GM18526 (cell line): ENCODE data around the gene FAT1.

Experiments used
- POLR2A ChIP-seq: IDR thresholded peaks from 3 replicates; pipeline ENCODE4 v1.6.1; 2011; ENCODE audit not compliant: insufficient read length; ENCODE audit errors: extremely low read depth

The FAT1 gene

DNA sequence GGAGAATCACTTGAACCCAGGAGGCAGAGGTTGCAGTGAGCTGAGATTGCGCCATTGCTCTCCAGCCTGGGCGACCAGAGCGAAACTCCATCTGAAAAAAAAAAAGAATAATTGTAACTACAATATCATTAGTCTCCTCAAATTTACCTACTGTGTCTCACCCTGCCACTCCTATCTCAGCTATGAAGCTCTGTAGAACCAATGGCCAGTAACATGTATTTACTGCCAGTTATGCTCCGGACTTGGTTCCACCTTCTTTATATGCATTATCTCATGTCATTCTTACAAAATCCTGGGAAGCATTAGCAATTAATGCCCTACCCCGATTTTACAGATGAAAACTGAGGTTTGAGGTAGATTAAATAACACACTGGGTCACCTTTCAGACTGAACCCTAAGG lies 7.0 kb upstream of the FAT1 start:
- TF ChIP-seq POLR2A: no peak

DNA sequence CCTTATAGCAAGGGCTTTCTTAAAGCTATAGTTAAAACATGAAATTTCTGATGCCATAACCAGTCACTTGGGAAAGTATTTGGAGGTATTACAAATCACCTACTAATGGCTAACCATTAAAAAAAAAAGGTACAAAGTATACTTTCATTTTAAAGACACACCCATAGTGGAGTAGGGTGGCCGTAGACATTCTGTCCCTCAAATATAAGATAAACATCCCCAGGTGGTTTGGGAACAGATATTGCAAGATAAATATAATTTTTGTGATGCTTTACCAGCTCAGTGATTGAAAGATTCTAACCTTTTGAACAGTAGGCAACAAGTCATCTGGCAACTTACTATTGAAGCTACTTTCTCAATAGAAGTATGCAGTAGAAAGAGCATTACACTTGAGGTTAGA lies 6.2 kb upstream of the FAT1 start:
- TF ChIP-seq POLR2A: no peak

- no peak for TF ChIP-seq POLR2A
Measured at GRCh38 chr4:186728631-186729271, 5.1 kb upstream of the FAT1 start.

GRCh38 chr4:186727977-186728519 lies 4.4 kb upstream of the FAT1 start:
- no peak for TF ChIP-seq POLR2A

GRCh38 chr4:186727169-186727976 lies 3.7 kb upstream of the FAT1 start:
- TF ChIP-seq POLR2A: no peak

GRCh38 chr4:186726426-186727168 lies 2.9 kb upstream of the FAT1 start:
- no peak for TF ChIP-seq POLR2A

DNA sequence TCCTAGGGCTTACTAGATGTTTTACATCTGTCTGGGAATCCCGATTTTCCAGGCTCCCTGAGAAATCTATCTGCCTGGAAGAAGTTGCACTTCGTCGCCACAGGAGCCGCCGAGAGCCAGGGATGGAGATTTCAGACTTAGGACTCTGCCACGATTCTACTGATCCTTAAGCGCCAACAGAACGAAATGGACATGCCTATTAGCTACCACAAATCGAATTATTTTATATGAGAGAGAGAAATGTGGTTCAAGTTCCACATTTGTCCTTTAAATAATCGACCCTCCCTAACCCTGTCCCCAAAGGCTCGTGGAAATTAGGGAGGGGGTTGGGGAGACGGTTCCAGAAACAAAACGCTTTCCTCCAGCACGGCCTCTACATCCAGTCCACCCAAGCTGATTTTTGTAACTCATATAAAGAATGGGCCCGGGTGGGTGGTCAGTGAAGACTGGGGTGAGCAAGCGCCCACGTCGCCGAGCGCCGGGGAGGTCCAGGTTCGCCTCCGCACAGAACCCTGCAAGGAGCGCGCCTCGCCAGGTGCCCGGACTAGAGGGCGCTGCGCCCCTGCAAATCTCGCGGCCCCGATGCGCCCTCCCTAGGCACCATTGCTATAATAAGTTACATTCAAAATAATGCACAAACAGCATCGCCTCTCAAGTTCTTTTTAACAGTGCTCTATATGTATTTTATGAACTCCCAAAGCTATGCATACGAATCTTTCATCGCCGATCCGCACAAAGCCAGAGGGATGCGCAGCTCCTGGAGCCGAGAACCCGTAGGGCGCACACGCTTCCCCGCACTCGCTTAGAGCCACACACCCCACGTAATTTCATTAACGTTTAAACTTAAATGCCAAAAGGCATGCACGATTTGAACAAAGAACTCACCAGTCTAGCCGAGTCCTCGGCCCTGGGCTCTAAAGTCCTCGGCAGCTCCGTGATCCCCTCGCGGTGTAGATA lies 2.1 kb upstream of the FAT1 start:
- TF ChIP-seq POLR2A: no peak

- no peak for TF ChIP-seq POLR2A
Measured at GRCh38 chr4:186724864-186725468, 1.3 kb upstream of the FAT1 start.

GRCh38 chr4:186724058-186724863 lies 605 bp upstream of the FAT1 start:
- TF ChIP-seq POLR2A: no peak

DNA sequence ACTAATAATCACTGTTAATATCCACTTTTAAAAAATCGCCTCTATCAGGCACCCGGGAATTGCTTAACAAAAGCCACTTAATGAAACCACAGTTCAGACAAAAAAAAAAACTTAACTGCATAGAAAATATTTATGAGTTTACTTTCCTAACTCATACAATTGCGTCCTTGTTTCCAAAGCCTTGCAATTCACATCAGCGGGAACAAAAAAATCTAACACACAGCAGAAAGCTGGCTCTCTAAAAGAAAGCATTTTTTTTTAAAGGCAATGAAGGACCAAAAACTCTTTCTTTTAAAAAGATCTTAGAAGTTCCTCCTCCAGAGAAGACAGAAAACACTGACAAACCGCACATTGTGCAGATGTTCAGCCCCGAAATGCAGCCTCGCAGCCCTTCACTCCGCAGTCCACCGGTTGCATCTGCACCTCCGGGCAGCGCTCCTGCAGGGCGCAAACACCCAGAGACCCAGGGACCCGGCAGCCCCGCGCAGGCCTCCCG lies 812 bp downstream of the FAT1 start:
- no peak for TF ChIP-seq POLR2A

GRCh38 chr4:186719925-186720694 lies 3.5 kb downstream of the FAT1 start:
- TF ChIP-seq POLR2A: no peak

- TF ChIP-seq POLR2A: no peak
Measured at GRCh38 chr4:186717556-186717955, 6.1 kb downstream of the FAT1 start.

DNA sequence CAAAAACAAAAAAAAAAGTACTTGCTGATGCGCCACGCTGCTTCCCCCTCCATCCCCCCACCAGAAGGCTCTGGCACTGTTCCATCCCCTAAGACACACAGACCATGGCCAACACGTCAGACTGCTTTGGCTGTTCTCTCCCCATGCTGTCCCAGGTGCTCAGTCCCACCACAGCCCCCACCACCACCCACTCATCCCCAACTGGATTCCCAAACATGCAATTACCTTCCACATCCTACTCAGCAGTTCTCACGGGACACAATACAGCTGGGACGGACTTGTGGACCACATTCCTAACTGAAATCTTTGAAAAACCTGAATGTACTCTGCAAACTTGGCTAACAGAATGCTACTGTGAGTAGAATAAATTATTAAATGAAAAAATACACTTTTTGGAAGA lies 8.6 kb downstream of the FAT1 start:
- no peak for TF ChIP-seq POLR2A
